ENCODE results near the gene SNAP47. TPM values are rescaled to one million over a fixed set of nuclear protein-coding genes. Genes with fewer than 3 reads are reported as not detected.

Gene SNAP47
- polyA plus RNA-seq, 1 donor (not counting 4 experiments of a cell fraction or from before 2014, with no cell fraction given) = 24.8 TPM

DNA sequence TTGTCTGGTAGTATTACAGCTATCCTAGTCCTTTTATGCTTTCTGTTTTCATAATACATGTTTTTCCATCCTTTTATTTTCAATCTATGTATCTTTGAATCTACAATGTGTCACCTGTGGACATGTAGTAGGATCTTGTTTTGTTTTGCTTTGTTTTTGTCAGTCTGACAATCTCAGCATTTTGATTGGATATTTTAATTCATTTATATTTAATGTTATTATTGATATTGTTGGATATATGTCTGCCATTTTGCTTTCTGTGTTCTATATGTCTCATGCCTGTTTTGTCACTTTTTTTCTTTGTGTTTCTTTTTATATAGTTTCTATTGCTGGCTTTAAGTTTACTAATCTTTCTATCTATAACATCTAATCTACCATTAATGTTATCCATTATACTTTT lies 68.7 kb downstream of the SNAP47 start:
- no peak for FAIRE-seq

DNA sequence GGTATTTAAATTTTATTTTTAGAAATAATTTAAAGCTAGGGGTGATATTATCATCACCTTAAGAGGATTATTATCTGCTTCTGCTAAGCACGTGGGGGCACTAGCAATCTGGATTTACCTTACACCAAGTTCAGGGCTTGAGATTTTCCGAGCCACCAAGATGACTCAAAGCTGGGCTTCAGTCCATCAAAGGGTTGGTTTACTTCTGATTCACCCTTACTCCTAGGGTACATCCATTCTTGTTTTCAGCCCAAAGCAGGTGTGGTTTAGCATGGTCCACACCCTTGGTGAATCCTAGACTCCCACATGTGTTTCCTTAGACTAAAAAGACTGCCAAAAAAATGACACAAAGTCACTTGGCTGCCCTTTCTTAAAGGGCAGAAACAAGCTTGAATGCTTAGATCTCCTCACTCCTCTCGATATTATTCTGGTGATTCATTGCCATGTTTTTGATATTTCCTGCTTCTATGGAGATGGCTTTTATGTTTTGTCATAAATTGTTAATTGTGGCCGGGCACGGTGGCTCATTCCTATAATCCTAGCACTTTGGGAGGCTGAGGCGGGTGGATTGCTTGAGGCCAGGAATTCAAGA lies 70.5 kb downstream of the SNAP47 start:
- Histone ChIP-seq H3K9me1 (ENCODE audit: control insufficient read depth, extremely low read depth, insufficient read depth, low read length) (no peaks in the 10 kb centered on the region), H2AFZ (ENCODE audit: control insufficient read depth, low read length) (no peak overlapping the region), H3K4me3 (ENCODE audit: control insufficient read depth in 2 of 3, extremely low read depth in 1 of 3, insufficient read depth in 2 of 3, low read depth in 1 of 3, low read length in 3 of 3) (no peak overlapping the region), H3K79me2 (ENCODE audit: control insufficient read depth, insufficient read depth, low read length) (no peaks in the 10 kb centered on the region), H3K4me1 (ENCODE audit: control insufficient read depth, extremely low read depth, insufficient read depth, low read length) (peaks cover 11% of the 10 kb centered on the region), H4K20me1 (ENCODE audit: control insufficient read depth, extremely low read depth, insufficient read depth, low read length) (no peaks in the 10 kb centered on the region), H3K9ac (ENCODE audit: control insufficient read depth, extremely low read depth, insufficient read depth, low read length) (no peak overlapping the region), H3K27me3 (ENCODE audit: control insufficient read depth, extremely low read depth, insufficient read depth, low read length) (no peaks in the 10 kb centered on the region), H3K4me2 (ENCODE audit: control insufficient read depth, extremely low read depth, insufficient read depth, low read depth, low read length) (peak overlapping the region; percentile 10), H3K27ac (ENCODE audit: control insufficient read depth, insufficient read depth, low read length) (peak overlapping the region; percentile 37), H3K36me3 (ENCODE audit: control insufficient read depth in 2 of 2, extremely low read depth in 1 of 2, insufficient read depth in 2 of 2, low read length in 2 of 2) (no peaks in the 10 kb centered on the region), H3K9me3 (ENCODE audit: control insufficient read depth, low read depth, low read length) (no peaks in the 10 kb centered on the region)
- DNase-seq (ENCODE audit: low read depth, low spot score) (peak; percentile 90), FAIRE-seq (peak; percentile 98)
- dilution Hi-C loops (cut with MboI; ENCODE audit: extremely low pct_ligation_motif_present, low sequenced_read_pairs) = no loop called here
- TF ChIP-seq EZH2 (IDR thresholded peaks at IDR 0.05; ENCODE audit: low read length) = no peak
- TF ChIP-seq, protein P1, sequence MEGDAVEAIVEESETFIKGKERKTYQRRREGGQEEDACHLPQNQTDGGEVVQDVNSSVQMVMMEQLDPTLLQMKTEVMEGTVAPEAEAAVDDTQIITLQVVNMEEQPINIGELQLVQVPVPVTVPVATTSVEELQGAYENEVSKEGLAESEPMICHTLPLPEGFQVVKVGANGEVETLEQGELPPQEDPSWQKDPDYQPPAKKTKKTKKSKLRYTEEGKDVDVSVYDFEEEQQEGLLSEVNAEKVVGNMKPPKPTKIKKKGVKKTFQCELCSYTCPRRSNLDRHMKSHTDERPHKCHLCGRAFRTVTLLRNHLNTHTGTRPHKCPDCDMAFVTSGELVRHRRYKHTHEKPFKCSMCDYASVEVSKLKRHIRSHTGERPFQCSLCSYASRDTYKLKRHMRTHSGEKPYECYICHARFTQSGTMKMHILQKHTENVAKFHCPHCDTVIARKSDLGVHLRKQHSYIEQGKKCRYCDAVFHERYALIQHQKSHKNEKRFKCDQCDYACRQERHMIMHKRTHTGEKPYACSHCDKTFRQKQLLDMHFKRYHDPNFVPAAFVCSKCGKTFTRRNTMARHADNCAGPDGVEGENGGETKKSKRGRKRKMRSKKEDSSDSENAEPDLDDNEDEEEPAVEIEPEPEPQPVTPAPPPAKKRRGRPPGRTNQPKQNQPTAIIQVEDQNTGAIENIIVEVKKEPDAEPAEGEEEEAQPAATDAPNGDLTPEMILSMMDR (optimal IDR thresholded peaks at IDR 0.05 in 1 of 3, IDR thresholded peaks at IDR 0.05 in 1 of 3, conservative IDR thresholded peaks at IDR 0.05 in 1 of 3; ENCODE audit: extremely low read depth in 1 of 3, insufficient read depth in 2 of 3, low read length in 3 of 3) = peak in 2 of 3 experiments; percentile 21 to 54

More for the DNA sequence above, 68.7 kb downstream of the SNAP47 start:
- Histone ChIP-seq H3K9me3 (ENCODE audit: control insufficient read depth, low read depth, low read length) (no peaks in the 10 kb centered on the region), H3K4me3 (ENCODE audit: control insufficient read depth in 2 of 3, extremely low read depth in 1 of 3, insufficient read depth in 2 of 3, low read depth in 1 of 3, low read length in 3 of 3) (no peak overlapping the region), H3K4me1 (ENCODE audit: control insufficient read depth, extremely low read depth, insufficient read depth, low read length) (peaks cover 11% of the 10 kb centered on the region), H3K9ac (ENCODE audit: control insufficient read depth, extremely low read depth, insufficient read depth, low read length) (no peak overlapping the region), H4K20me1 (ENCODE audit: control insufficient read depth, extremely low read depth, insufficient read depth, low read length) (no peaks in the 10 kb centered on the region), H3K27ac (ENCODE audit: control insufficient read depth, insufficient read depth, low read length) (no peak overlapping the region), H2AFZ (ENCODE audit: control insufficient read depth, low read length) (no peak overlapping the region), H3K4me2 (ENCODE audit: control insufficient read depth, extremely low read depth, insufficient read depth, low read depth, low read length) (no peak overlapping the region), H3K27me3 (ENCODE audit: control insufficient read depth, extremely low read depth, insufficient read depth, low read length) (no peaks in the 10 kb centered on the region), H3K9me1 (ENCODE audit: control insufficient read depth, extremely low read depth, insufficient read depth, low read length) (no peaks in the 10 kb centered on the region), H3K36me3 (ENCODE audit: control insufficient read depth in 2 of 2, extremely low read depth in 1 of 2, insufficient read depth in 2 of 2, low read length in 2 of 2) (no peaks in the 10 kb centered on the region), H3K79me2 (ENCODE audit: control insufficient read depth, insufficient read depth, low read length) (no peaks in the 10 kb centered on the region)
- dilution Hi-C loops (cut with MboI; ENCODE audit: extremely low pct_ligation_motif_present, low sequenced_read_pairs) = no loop called here
- DNase-seq (ENCODE audit: low read depth, low spot score) = no peak
- TF ChIP-seq, protein P1 (optimal IDR thresholded peaks at IDR 0.05 in 1 of 3, IDR thresholded peaks at IDR 0.05 in 1 of 3, conservative IDR thresholded peaks at IDR 0.05 in 1 of 3; ENCODE audit: extremely low read depth in 1 of 3, insufficient read depth in 2 of 3, low read length in 3 of 3) = no peak
- no peak for TF ChIP-seq EZH2 (IDR thresholded peaks at IDR 0.05; ENCODE audit: low read length)
